Activated CD4-positive, alpha-beta T cell treated with anti-CD3 and anti-CD28 coated beads, Interleukin-2, Interleukin-6, amounts not matched to agents 100 ng/mL and 50 ng/mL, durations not matched to agents 16 hours and 8 hours (primary cell): ENCODE data around the gene TMSB4X.
"Not testable (repeated sequence)": the region's sequence is repeated elsewhere in the genome, so short reads cannot be mapped to it uniquely, and the experiment has no call there.

Experiments
- DNase-seq: peaks from one replicate; pipeline ENCODE4 v3.0.0-alpha.2; 2020

TMSB4X gene

GRCh38 chrX:12976819-12977732, 2.2 kb downstream of the TMSB4X start:
- DNase-seq, result peak; percentile 45

DNA sequence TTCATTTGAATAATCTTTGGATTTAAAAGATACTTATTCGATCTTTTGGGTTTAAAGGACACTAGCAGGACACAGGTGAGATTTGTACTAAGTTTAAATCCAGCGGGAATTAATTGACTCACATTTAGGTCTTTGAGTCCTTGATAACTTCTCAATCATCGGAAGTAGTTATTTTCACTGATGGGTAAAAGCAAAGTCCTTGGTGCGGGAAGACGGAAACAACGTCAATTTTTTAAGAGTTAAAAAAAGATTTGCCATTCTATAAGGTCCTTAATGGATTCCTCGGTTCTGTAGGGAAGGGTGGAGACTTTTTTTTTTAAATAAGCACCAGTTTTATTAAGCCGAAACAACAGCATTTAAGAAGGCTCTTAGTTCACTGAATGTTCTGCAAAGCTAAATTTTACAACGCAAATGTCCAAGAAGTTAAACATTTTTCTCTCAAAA, 2.9 kb downstream of the TMSB4X start:
- peak; percentile 55 for DNase-seq

DNA sequence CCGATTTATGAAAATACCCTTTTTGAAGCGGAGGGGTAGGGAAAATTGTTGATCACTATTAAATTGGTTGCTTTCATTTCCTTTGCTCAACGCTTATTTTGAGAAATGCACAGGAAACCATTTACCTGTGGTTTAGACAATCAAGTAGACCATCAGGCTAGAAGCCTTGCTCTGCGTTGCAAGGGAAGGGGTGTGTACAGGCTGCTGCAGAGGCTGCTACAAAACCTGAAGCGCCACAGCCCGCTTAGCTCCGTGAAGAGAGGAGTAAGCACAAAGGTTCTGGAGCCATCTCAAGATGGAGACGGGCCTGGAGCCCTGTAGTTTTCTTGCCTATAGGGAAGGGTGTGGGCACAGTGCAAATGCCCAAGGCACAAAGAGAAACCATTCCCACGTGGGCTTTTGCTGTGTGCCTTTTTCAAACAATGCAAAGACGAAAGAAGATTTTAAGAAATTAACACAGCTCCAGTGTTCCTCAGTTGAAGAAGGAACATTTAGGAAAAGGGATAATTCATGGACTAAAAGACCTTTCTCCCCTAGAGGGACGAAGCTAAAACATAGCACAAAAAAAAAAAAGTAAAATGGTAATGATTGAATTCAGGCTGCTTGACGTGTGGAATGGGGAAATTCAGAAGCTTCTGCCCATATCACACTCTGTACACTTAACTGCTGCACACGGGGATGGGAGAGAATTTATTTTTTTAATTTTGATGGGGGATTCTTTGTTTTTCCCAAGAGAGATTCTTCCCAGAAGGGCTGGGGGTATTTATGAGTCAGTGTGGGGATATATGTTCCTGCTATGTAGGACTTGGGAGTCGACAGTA, 3.5 kb downstream of the TMSB4X start:
- peak; percentile 89 for DNase-seq

DNA sequence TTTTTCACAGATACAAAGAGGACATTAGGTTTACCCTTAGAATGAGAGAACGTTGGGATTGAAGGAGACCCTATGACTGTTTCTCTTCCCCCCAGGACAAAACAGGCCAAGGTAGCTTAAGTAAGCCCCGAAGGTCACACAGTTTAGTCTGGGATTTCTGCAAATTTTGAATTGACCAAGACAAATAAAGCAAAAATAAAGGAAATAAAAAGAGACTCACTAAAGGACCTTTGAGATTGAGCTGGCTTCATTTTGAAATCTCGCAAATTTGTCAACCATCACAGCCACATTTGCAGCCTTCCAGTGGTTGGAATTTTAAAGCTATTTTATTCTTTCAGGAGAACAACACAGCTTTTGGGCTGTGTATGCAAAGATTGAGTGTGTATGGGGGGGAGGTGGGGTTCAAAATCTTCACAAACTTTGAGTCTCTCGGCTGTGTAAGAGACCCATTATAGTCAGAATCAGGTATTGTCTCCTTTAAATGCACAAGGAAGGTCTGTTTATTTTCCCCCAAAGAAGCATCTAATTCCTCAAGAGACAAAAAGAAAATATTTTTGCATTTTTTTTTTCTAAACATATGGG, 4.2 kb downstream of the TMSB4X start:
- no peak for DNase-seq

DNA sequence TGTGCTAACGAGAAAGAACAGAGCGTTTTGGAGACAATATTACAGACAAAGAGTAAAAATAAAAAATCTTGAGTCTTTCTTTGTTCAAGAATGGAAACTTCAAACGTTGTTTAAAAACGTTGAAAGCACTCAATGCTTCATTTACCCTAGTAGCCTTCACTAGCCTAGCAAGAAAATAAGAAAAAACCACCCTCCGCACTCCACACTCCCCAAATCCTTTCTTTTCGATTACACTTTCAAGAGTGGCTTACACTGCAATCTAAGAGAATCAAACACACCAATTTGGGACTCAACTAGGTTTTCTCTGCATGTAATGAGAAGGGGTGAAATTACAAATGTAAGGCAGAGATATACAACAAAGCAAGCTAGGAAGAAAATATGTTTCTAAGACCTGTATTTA, 4.7 kb downstream of the TMSB4X start:
- no peak for DNase-seq

GRCh38 chrX:12980039-12980438, 5.1 kb downstream of the TMSB4X start:
- DNase-seq, result not testable (repeated sequence)

GRCh38 chrX:12981880-12982279, 7.0 kb downstream of the TMSB4X start:
- no peak for DNase-seq

- peak; percentile 82 for DNase-seq
Observed at GRCh38 chrX:12984603-12985319, 9.9 kb downstream of the TMSB4X start.

GRCh38 chrX:12985331-12985730, 10.4 kb downstream of the TMSB4X start:
- no peak for DNase-seq

DNA sequence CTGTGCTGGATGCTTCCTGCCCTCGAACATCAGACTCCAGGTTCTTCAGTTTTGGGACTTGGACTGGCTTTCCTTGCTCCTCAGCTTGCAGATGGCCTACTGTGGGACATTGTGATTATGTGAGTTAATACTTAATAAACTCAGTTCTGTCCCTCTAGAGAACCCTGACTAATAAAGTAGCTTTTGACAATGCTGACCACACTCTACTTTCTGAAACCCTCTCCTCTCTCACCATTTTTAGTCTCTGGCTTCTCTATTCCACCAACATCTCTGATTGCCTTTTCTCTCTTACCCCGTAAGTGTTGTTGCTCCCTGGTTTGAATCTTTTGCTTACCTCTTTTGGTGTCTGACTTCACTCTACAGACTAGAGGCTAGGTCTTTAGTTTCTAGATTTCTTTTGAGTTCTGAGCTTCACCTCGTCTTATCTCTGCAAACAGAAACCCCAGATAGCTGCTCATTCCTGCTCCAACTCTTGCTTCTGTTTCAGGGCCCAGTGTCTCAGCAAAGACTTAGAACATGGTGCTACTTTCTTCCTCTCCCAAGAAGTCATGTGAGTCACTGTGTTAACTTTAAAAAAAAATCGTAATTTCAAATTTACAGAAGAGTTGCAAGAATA, 11.4 kb downstream of the TMSB4X start:
- DNase-seq, result no peak

DNA sequence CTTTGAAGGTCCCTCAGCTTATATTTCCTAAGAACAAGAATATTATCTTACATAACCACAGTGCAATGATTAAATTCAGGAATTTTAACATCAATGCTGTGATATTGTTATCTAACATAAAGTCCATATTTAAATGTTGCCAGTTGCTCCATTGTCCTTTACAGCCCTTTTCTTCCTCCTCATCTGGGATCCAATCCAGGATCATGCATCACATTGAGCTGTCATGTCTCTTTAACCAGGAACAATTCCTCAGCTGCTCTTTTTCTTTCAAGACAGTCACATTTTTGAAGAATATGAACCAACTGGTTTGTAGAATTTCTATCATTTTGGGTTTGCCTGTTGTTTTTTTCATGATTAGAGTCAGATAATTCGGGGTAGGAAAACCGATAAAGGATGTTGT, 12.0 kb downstream of the TMSB4X start:
- DNase-seq, result no peak

- no peak for DNase-seq
Observed at GRCh38 chrX:12987340-12987739, 12.4 kb downstream of the TMSB4X start.

- DNase-seq, result no peak
Observed at GRCh38 chrX:12987900-12988594, 13.1 kb downstream of the TMSB4X start.

DNA sequence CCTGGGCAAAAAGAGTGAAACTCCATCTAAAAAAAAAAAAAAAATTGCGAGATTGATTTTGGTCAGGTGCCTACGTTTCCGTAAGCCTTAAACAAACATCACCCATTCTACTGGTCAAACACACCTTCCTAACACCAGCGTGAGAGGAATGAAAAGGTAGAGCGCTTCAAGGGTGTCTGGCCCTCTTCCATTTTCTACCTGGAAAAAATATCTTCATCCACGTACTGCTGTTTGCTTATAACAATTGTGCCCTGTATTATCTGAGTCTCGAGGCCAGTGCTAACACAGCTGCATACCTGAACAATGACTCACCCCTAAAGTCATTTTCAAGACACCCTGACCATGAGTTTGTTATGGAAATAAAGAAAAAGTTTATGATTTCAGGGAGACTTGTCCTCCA, 13.9 kb downstream of the TMSB4X start:
- DNase-seq, result no peak

DNA sequence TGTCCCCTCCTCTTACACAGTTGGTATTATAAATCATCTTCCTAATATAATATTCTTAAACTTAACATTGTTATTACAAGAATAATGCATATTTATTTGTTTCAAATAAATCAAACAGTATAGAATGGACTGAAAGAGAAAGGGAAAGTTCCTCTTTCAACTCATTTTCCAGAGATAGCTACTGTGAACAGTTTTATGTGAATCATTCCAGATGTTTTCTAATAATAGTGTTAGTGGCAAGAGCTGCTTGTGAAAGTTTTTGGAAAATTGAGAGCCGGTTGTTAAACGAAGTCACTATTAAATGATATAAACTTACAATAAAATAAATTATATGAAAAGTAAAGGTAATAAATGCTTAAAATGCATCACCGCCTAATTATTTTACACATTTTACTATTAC, 14.6 kb downstream of the TMSB4X start:
- no peak for DNase-seq

DNA sequence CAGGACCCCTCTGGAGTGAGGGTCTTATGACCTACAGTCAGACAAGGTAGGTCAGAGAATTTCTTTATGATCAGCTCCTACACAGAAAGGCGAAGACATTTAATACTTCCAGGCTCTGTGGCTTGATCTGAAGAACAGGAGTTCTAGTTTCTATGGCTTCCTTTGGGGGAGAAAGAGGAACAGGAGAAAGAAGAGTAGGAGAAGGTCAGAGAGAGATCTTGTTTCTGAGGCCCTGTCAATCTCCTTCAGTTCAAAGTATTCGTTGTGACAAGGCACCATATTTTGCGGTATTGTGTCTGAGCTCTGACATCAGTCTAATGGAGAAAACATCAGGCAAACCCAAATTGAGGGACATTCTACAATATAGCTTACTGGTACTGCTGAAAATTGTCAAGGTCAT, 16.7 kb downstream of the TMSB4X start:
- DNase-seq, result no peak

- no peak for DNase-seq
Observed at GRCh38 chrX:12992544-12993118, 17.7 kb downstream of the TMSB4X start.

DNA sequence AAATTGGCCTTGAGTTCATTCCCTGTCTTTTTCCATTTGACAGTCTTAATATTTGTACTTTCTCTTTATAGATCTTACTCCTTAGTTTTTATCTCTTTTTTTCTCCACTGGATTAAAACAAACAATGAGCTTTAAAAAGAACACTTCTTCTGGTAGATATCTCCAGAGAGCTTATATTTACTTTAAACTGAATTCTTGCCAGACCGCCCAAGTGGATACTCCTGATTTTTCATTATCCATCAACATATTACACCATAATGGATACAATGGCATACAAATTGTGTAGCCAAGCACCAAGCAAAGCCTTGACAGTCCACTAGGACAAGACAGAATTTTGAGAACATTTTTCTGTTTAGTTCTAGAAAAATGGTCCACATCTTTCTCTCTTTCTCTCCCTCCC, 18.9 kb downstream of the TMSB4X start:
- DNase-seq, result no peak

- no peak for DNase-seq
Observed at GRCh38 chrX:12994321-12994720, 19.4 kb downstream of the TMSB4X start.

- DNase-seq, result no peak
Observed at GRCh38 chrX:12996934-12997435, 22.1 kb downstream of the TMSB4X start.
